ENCODE results near the gene PRKG1. TPM values are rescaled to one million over a fixed set of nuclear protein-coding genes. Genes with fewer than 3 reads are reported as not detected.

Gene PRKG1
- polyA plus RNA-seq, 3 donors = not detected

DNA sequence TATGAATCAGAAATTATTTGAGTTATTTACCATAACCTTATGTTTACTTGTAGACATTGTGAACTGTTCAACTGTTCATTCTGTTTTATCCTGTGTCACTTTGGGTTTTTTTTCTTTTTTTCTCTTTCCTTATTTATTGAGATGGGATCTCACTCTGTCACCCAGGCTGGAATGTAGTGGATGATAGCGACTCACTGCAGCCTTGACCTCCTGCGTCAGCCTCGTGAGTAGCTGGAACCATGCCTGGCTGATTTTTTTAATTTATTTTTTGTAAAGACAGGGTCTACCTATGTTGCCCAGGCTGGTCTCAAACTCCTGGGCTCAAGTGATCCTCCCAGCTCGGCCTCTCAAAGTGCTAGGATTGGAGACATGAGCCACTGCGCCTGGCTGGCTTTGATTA lies 528.0 kb downstream of the PRKG1 start:
- Histone ChIP-seq H3K9me3 (replicated peaks in 1 of 2; ENCODE audit: control insufficient read depth in 1 of 2, insufficient read depth in 1 of 2, low read length in 2 of 2) (no peaks in the 10 kb centered on the region), H3K4me2 (replicated peaks; ENCODE audit: extremely low read depth, low read length, poor library complexity, severe bottlenecking) (no peak overlapping the region), H3K9ac (ENCODE audit: insufficient read depth, low read length, poor library complexity, severe bottlenecking) (no peak overlapping the region), H3K36me3 (replicated peaks in 1 of 2; ENCODE audit: control insufficient read depth in 1 of 2, insufficient read depth in 2 of 2, low read length in 2 of 2) (no peaks in the 10 kb centered on the region), H4K20me1 (ENCODE audit: insufficient read depth, low read length) (no peaks in the 10 kb centered on the region), H2AFZ (ENCODE audit: insufficient read depth, low read depth, low read length, poor library complexity, severe bottlenecking) (no peak overlapping the region), H3K79me2 (ENCODE audit: insufficient read depth, low read length) (no peaks in the 10 kb centered on the region), H3K27me3 (ENCODE audit: control insufficient read depth in 2 of 2, insufficient read depth in 2 of 2, low read length in 2 of 2) (no peaks in the 10 kb centered on the region), H3K27ac (ENCODE audit: low read depth in 1 of 2, low read length in 2 of 2) (no peak overlapping the region), H3K4me3 (replicated peaks in 1 of 3; ENCODE audit: low read depth in 2 of 3, low read length in 3 of 3) (no peak overlapping the region), H3K4me1 (ENCODE audit: control insufficient read depth in 1 of 2, insufficient read depth in 2 of 2, low read length in 2 of 2) (no peaks in the 10 kb centered on the region)
- no peak overlapping the region for H3K4me3 Mint-ChIP-seq
- intact Hi-C loops (cut with micrococcal nuclease) = no loop called here
- no CpG with 5 or more reads among the region's 5 CpGs for WGBS (ENCODE audit: insufficient coverage)
- peaks cover 0 to 3% (median 0%) of the 10 kb centered on the region in 3 donors for H3K27me3 Mint-ChIP-seq (ENCODE audit: low read depth in 3 of 3)
- H3K27ac Mint-ChIP-seq = no peak overlapping the region
- TF ChIP-seq, protein P1, sequence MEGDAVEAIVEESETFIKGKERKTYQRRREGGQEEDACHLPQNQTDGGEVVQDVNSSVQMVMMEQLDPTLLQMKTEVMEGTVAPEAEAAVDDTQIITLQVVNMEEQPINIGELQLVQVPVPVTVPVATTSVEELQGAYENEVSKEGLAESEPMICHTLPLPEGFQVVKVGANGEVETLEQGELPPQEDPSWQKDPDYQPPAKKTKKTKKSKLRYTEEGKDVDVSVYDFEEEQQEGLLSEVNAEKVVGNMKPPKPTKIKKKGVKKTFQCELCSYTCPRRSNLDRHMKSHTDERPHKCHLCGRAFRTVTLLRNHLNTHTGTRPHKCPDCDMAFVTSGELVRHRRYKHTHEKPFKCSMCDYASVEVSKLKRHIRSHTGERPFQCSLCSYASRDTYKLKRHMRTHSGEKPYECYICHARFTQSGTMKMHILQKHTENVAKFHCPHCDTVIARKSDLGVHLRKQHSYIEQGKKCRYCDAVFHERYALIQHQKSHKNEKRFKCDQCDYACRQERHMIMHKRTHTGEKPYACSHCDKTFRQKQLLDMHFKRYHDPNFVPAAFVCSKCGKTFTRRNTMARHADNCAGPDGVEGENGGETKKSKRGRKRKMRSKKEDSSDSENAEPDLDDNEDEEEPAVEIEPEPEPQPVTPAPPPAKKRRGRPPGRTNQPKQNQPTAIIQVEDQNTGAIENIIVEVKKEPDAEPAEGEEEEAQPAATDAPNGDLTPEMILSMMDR (IDR thresholded peaks at IDR 0.05) = no peak
- H3K4me1 Mint-ChIP-seq = no peaks in the 10 kb centered on the region
- no peaks in the 10 kb centered on the region for H3K36me3 Mint-ChIP-seq
- peaks cover 0 to 7% (median 2%) of the 10 kb centered on the region in 7 donors for H3K9me3 Mint-ChIP-seq
- DNase-seq = no peak

DNA sequence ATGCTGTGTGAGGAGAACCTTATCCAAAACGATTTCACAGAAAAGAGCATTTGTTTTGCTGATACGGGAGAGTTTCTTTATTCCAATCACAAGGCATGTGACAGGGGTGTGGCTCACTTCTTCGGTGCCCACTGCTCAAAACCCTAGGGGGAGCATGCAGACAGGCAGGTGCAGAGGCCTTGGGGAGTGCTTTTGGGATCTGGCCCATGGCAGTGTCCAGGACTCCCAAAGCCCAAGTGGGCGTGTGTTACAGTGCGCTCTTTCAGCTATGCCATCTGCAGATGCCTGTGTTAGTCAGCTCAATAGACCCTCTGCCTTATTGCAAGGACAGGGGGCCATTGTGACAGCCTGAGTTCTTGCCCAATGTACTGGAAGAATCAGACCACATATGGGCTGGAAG lies 530.3 kb downstream of the PRKG1 start:
- Histone ChIP-seq H2AFZ (ENCODE audit: insufficient read depth, low read depth, low read length, poor library complexity, severe bottlenecking) (no peak overlapping the region), H4K20me1 (ENCODE audit: insufficient read depth, low read length) (no peaks in the 10 kb centered on the region), H3K9me3 (replicated peaks in 1 of 2; ENCODE audit: control insufficient read depth in 1 of 2, insufficient read depth in 1 of 2, low read length in 2 of 2) (no peaks in the 10 kb centered on the region), H3K4me3 (replicated peaks in 1 of 3; ENCODE audit: low read depth in 2 of 3, low read length in 3 of 3) (no peak overlapping the region), H3K9ac (ENCODE audit: insufficient read depth, low read length, poor library complexity, severe bottlenecking) (no peak overlapping the region), H3K79me2 (ENCODE audit: insufficient read depth, low read length) (no peaks in the 10 kb centered on the region), H3K36me3 (replicated peaks in 1 of 2; ENCODE audit: control insufficient read depth in 1 of 2, insufficient read depth in 2 of 2, low read length in 2 of 2) (no peaks in the 10 kb centered on the region), H3K27ac (ENCODE audit: low read depth in 1 of 2, low read length in 2 of 2) (no peak overlapping the region), H3K4me2 (replicated peaks; ENCODE audit: extremely low read depth, low read length, poor library complexity, severe bottlenecking) (no peak overlapping the region), H3K4me1 (ENCODE audit: control insufficient read depth in 1 of 2, insufficient read depth in 2 of 2, low read length in 2 of 2) (no peaks in the 10 kb centered on the region), H3K27me3 (ENCODE audit: control insufficient read depth in 2 of 2, insufficient read depth in 2 of 2, low read length in 2 of 2) (no peaks in the 10 kb centered on the region)
- Mint-ChIP-seq H3K27ac (no peak overlapping the region), H3K27me3 (ENCODE audit: low read depth in 3 of 3) (peaks cover 0 to 3% (median 0%) of the 10 kb centered on the region in 3 donors), H3K4me1 (no peaks in the 10 kb centered on the region), H3K36me3 (no peaks in the 10 kb centered on the region), H3K9me3 (peaks cover 2 to 3% (median 2%) of the 10 kb centered on the region in 7 donors), H3K4me3 (no peak overlapping the region)
- no peak for DNase-seq
- TF ChIP-seq, protein P1 (IDR thresholded peaks at IDR 0.05) = no peak
- intact Hi-C loops (cut with micrococcal nuclease) = no loop called here
- WGBS (ENCODE audit: insufficient coverage) = 91% methylated on average over 5 of the region's 5 CpGs
